ENCODE data around the gene SPATA3. TPM values are rescaled to one million over a fixed set of nuclear protein-coding genes. Genes with fewer than 3 reads are reported as not detected.

Gene SPATA3
- total and polyA plus RNA-seq, 2 of the 8 experiments (the other 6 are each of a cell fraction or from before 2014, with no cell fraction given), result not detected

GRCh38 chr2:230947235-230947576 is 48.7 kb upstream of the SPATA3 start:
- DNase-seq (ENCODE audit: low read depth in 1 of 2, low spot score in 2 of 2), result no peak
- CTCF ChIA-PET (ENCODE audit: partially characterized antibody), result interaction anchor here (0.7 to 2.8 kb wide), 14 partner anchors 9 to 105 kb away, joined by 3 to 12 read pairs (median 3); no protein-coding TSS in a partner anchor
- POLR2A ChIA-PET (ENCODE audit: partially characterized antibody), result interaction anchor here (0.7 to 1.0 kb wide), 2 partner anchors 10 to 125 kb away, joined by 3 to 5 read pairs; no protein-coding TSS in a partner anchor

More at GRCh38 chr2:230947235-230947576, 48.7 kb upstream of the SPATA3 start:
- Histone ChIP-seq H3K4me2 (ENCODE audit: insufficient read depth in 1 of 2, low read depth in 2 of 2, low read length in 2 of 2) (no peak overlapping the region), H3K4ac (replicated peaks; ENCODE audit: insufficient read length, low read depth, low read length) (no peak overlapping the region), H2AFZ (ENCODE audit: low read length) (no peak overlapping the region), H4K8ac (ENCODE audit: extremely low read depth, insufficient read depth, low read length) (no peak overlapping the region), H3K9ac (replicated peaks in 1 of 4; ENCODE audit: extremely low read depth in 1 of 4, low read depth in 3 of 4, low read length in 3 of 4) (no peak overlapping the region), H3K36me3 (ENCODE audit: control insufficient read depth in 2 of 4, insufficient read depth in 4 of 4, low read length in 3 of 4) (no peaks in the 10 kb centered on the region), H2BK5ac (ENCODE audit: low read depth, low read length) (no peak overlapping the region), H3K23ac (ENCODE audit: insufficient read length) (no peak overlapping the region), H2BK20ac (ENCODE audit: low read length) (no peak overlapping the region), H3K23me2 (ENCODE audit: low read depth, low read length) (no peaks in the 10 kb centered on the region), H4K91ac (replicated peaks; ENCODE audit: insufficient read length, low read length) (no peak overlapping the region), H3K27ac (ENCODE audit: low read depth, low read length) (no peak overlapping the region), H3K9me3 (ENCODE audit: insufficient read depth in 2 of 2, low read depth in 1 of 2, low read length in 1 of 2) (no peaks in the 10 kb centered on the region), H2AK5ac (ENCODE audit: low read depth, low read length) (no peak overlapping the region), H3K79me2 (ENCODE audit: control insufficient read depth in 1 of 2, insufficient read depth in 2 of 2, low read length in 2 of 2) (no peaks in the 10 kb centered on the region), H3K79me1 (ENCODE audit: low read depth, low read length) (no peaks in the 10 kb centered on the region), H3K27me3 (replicated peaks in 1 of 4; ENCODE audit: control insufficient read depth in 3 of 4, extremely low read depth in 1 of 4, insufficient read depth in 3 of 4, low read length in 3 of 4) (no peaks in the 10 kb centered on the region), H2BK120ac (replicated peaks; ENCODE audit: low read depth, low read length) (no peak overlapping the region), H4K5ac (ENCODE audit: insufficient read length, low read depth, low read length) (no peak overlapping the region), H2BK15ac (ENCODE audit: low read length) (no peak overlapping the region), H3K18ac (ENCODE audit: extremely low read depth, low read length) (no peak overlapping the region), H3K14ac (ENCODE audit: insufficient read length) (no peak overlapping the region), H3K4me1 (replicated peaks in 1 of 4; ENCODE audit: control insufficient read depth in 3 of 4, insufficient read depth in 4 of 4, low read length in 3 of 4) (no peaks in the 10 kb centered on the region; a peak in 1 of 7 replicates), H4K20me1 (replicated peaks in 1 of 2; ENCODE audit: control insufficient read depth in 1 of 2, insufficient read depth in 2 of 2, low read length in 2 of 2) (no peaks in the 10 kb centered on the region), H3K56ac (replicated peaks; ENCODE audit: insufficient read length, low read depth, low read length) (no peak overlapping the region), H3K4me3 (ENCODE audit: extremely low read depth in 1 of 4, insufficient read depth in 2 of 4, low read depth in 3 of 4, low read length in 4 of 4) (no peak overlapping the region), H2BK12ac (ENCODE audit: low read depth, low read length) (no peak overlapping the region)
- 93% methylated on average over 3 of the region's 3 CpGs; no CpG with 5 or more reads in 1 of the 2 experiments for WGBS, 2 experiments (ENCODE audit: extremely low coverage in 1 of 2, insufficient coverage in 1 of 2, insufficient read length in 1 of 2, insufficient replicate concordance in 2 of 2, low coverage in 1 of 2, low lambda C conversion rate in 2 of 2, missing lambda C conversion rate in 1 of 2)
- FAIRE-seq, result no peak
- no peak for TF ChIP-seq SAP30 (IDR thresholded peaks at IDR 0.05; ENCODE audit: insufficient read depth, insufficient replicate concordance, low read length)
- TF ChIP-seq SIN3A (conservative IDR thresholded peaks at IDR 0.05 in 1 of 2, IDR thresholded peaks at IDR 0.05 in 1 of 2; ENCODE audit: low read depth in 1 of 2, low read length in 2 of 2), result no peak
- TF ChIP-seq CEBPB (IDR thresholded peaks at IDR 0.05; ENCODE audit: low read depth, low read length), result no peak
